GM18505 (cell line): ENCODE data around the gene TRPM2.

Source experiments
- ATAC-seq: cut with Tn5 transposase; IDR thresholded peaks from one replicate; pipeline ENCODE4 v1.9.1; 2021; ENCODE audit not compliant: unreplicated experiment
- POLR2A ChIP-seq: IDR thresholded peaks from 4 replicates; pipeline ENCODE4 v1.6.1; 2011; ENCODE audit warnings: borderline replicate concordance; ENCODE audit not compliant: insufficient read depth, insufficient read length; ENCODE audit errors: extremely low read depth

The TRPM2 gene

GRCh38 chr21:44448651-44449131 is 95.3 kb downstream of the TRPM2 start:
- no peak for ATAC-seq

GRCh38 chr21:44449473-44450363 is 96.3 kb downstream of the TRPM2 start:
- no peak for ATAC-seq
- no peak for TF ChIP-seq POLR2A

More at GRCh38 chr21:44448651-44449131, 95.3 kb downstream of the TRPM2 start:
- TF ChIP-seq POLR2A, result no peak

- no peak for ATAC-seq
- no peak for TF ChIP-seq POLR2A
Measured at GRCh38 chr21:44450402-44450801, 97.0 kb downstream of the TRPM2 start.

GRCh38 chr21:44450999-44451398 is 97.6 kb downstream of the TRPM2 start:
- TF ChIP-seq POLR2A, result no peak
- no peak for ATAC-seq

- no peak for ATAC-seq
- TF ChIP-seq POLR2A, result no peak
Measured at GRCh38 chr21:44453120-44453519, 99.7 kb downstream of the TRPM2 start.

GRCh38 chr21:44454058-44454457 is 100.6 kb downstream of the TRPM2 start:
- TF ChIP-seq POLR2A, result no peak
- ATAC-seq, result no peak

- no peak for TF ChIP-seq POLR2A
- ATAC-seq, result peak; percentile 52
Measured at GRCh38 chr21:44454747-44455523, 101.5 kb downstream of the TRPM2 start, which contains the start of gene LRRC3. Gene LRRC3 (plus strand): TSS chr21:44455510. CDS start chr21:44456645, 1,135 bp downstream.

- no peak for TF ChIP-seq POLR2A
- ATAC-seq, result peak; percentile 37
Measured at GRCh38 chr21:44455524-44456213, 102.2 kb downstream of the TRPM2 start.

GRCh38 chr21:44456214-44456914 is 102.9 kb downstream of the TRPM2 start:
- TF ChIP-seq POLR2A, result no peak
- ATAC-seq, result no peak

- ATAC-seq, result no peak
- no peak for TF ChIP-seq POLR2A
Measured at GRCh38 chr21:44456915-44457736, 103.7 kb downstream of the TRPM2 start.

GRCh38 chr21:44458971-44459711 is 105.7 kb downstream of the TRPM2 start:
- no peak for TF ChIP-seq POLR2A
- ATAC-seq, result no peak
